ENCODE measurements around the gene SLC39A11.

Gene SLC39A11

DNA sequence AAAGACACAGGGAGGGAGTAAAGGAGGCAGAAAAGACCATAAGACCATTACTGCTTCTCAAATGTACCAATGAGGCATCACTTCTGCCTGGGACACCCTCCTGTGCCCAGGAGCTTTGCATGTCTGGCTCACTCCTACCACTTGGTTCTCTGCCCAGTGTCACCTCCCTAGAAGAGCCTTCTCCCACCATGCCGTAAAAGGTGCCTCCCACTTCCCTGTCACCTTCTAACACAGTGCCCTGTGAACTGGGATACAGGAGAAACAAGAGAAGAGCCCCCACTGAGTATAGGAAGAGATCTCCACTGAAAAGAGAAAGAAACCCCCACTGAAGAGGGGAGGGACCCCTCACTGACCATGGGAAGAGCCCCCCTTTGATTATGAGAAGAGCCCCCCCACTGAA is 486.9 kb downstream of the SLC39A11 start:
- DNase-seq: no peak

DNA sequence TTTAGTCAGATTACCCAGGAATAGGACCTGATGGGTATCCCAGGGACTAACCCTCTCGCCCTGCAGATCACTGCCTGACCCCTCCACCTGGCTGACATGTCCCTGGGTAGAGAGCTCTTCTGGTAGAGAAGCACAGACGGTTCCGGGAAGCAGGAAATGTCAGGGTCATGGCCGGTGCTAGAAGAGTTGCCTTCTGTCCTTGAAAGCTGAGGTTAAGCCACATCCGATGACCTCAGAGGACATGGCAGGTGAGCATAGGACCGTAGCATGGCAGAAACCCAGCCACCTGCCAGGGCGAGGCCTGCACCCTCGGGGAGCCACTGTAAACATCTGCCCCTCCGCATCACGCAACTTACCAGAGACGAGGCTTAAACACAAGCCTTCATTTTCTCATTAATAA is 488.0 kb downstream of the SLC39A11 start:
- DNase-seq: no peak

DNA sequence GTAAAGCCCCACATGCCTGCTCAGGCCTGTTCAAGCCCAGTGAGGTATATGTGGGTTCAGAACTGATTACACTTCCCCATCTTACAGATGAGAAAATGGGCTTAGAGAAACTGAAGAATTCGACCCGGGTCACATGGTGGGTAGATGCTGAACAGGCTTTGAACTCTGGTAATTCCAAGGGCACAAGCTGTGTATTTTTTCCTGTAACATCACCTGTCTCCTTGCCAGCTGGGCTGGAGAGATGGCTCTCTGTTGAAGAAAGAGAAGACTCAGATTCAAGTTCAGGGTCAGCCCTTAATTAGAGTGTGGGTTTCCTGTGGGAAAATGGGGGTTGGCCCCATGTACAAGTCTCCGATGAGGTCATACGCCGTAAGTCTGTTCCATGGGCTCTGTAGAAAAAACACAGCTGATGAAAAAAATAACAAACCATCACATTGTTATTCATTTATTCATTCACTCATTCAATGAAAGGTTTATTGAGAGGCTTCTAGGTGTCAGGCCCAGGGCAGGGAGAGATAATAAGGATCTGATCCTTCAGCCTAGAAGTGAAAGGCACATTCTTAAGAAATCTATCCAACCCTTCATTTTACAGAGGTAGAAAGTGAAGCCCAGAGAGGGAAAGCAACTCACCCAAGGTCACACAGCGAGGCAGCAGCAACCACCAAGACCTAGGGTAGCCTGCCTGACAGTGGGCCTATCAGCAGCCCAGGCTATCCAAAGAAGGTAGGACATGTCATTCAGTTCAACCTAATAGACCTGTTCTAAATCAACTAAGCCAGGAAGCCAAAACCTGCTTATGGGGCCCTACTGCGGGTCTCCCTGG is 488.9 kb downstream of the SLC39A11 start:
- DNase-seq: no peak

DNA sequence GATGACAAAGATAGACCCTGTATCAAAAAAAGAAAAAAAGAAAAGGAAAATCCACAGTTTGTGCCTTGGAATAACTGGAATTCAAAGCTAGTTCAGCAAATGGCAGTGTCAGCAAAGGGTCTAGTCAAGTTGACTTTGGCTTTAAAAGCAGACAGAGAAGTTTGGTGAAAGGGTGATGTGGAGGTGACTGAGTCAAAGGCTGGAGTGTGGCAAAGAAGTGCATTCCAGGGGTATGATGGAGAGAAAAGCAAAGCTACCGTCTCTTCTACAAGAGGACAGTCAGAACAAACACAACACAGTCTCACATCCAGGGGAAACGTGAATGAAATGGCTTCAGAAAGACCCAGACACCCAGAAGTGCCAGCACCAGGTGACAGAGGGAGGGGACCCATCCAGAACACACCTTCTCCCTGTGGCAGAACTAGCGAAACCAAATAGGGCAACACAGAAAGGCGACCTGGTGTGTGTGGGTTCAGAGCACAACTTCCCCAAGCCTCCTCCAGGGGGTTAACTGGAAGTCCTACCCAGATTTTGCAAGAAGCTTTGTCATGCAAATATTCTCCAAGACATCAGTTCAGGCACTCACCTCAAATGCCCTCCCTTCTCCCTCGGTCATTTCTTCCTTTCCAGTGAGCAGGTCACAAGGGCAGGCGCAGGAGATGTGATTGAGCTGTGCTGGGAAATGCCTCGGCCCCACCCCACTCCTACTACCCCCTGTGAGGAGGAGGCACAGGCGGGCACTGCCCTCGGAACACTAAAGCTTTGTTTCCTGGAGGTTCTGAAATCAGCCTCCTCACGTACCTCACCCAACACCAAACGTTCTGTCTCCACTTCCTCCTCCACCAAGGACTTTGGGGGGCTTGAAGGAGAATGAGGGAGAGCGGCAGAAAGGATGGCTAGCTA is 489.7 kb downstream of the SLC39A11 start:
- no peak for DNase-seq

DNA sequence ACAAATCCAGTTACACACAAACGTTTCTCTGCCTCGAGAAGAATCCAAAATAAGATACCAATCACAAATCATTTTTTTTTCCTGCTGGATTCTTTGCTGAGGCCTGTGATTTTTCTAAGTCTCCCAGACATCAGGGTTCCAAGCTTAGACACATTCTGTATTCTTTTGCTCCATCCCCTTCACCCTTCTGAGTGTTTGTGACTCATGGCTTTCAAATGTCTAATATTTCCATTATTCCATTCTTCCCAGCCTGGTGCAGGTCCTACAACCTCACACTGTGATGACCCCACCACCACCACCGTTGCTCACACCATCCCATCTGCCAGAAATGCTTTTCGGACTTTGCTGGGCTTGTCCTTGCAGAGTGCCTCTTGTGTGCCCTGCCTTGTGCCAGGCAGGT is 491.6 kb downstream of the SLC39A11 start:
- DNase-seq: no peak

DNA sequence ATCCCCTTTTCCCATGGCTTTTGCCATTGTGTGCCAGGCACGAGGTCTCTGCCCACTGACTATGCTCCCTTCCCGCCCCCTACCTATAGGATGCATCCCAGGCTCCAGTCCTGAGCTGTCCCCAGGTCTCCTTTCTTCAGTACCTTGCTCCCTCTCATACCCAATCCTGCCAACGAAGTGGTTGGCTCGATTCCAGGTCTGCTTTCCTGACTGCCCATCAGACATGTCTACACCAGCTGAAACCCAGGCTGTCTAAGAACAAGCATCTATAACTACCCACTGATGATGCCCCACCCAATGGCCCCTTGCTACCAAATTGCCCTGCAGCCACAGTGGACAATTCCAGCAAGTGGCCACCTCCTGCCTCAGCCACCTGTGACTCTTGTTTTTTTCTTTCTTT is 492.6 kb downstream of the SLC39A11 start:
- no peak for DNase-seq

DNA sequence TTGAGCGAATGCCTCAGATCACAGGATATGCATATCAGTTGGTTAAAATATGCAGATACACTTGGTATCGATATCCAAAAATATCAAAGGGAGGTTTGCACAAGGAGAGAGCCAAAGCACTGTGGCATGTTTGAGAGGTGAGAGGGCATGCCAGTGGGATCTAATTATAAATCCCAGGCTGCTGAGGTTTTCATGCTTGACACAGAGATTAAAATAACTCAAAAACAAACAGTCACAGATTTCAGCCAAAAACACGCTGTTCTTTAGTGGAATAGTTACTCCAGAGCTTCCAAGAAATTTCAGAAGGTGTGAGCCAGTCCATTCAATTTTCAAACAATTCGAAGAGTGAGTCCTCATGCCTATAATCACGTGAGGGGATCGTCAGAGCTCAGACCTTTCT is 493.8 kb downstream of the SLC39A11 start:
- no peak for DNase-seq

DNA sequence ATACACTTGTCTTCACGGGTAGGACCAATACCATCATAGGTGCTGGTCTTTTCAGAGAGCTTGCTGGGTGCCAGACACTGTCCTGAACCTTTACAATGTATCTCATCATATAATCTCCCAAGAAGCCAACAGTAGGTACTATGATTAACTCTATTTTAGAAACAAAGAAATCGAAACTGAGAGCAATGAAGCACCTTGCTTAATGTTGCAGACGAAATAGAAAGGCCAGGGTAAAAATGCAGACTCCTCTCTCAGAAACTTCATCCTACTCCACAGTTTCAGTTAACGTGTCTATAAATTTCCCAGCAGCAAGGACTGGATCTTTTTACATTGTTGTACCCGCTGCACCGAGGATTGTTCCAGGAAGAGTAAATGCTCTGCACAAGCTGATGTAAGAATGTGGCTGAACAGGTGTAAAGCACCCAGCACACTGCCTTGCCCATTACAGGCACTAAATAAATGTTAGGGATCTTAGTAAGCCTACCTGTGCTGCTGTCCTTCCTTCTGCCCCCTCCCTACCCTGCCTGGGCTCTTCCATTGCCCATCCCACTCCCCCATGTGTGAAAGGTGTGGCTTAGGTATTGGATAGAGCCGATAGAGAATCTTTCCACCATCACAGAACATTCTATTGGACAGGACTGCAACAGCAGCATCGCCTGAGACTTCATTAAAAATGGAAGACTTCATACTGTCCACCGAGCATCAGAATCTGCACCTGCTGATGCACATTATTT is 495.0 kb downstream of the SLC39A11 start:
- no peak for DNase-seq

Measured in CD4-positive, alpha-beta T cell treated with Interleukin-4 for 4 hours (primary cell).